Renal pelvis (tissue), 4 donors: ENCODE results near the gene TPM3. TPM values are rescaled to one million over a fixed set of nuclear protein-coding genes. Genes with fewer than 3 reads are reported as not detected.

ENCODE experiments used
- DNase-seq: peaks from one replicate; pipeline ENCODE4 v3.0.0-alpha.2; 2013
- polyA plus RNA-seq, 3 donors: library from polyadenylated mRNA; unstranded; fragments of 120-200 nt; gene quantifications; one replicate each; pipeline ENCODE4 v1.2.1, GENCODE V29; 2013; ENCODE audit not compliant: insufficient read length in 3 of 3

Gene TPM3
- polyA plus RNA-seq, 3 donors, result 266 to 285 (median 281) TPM

GRCh38 chr1:154117642-154118041 lies 74.3 kb downstream of the TPM3 start:
- DNase-seq, result no peak

- no peak for DNase-seq
These were observed 76.7 kb downstream of the TPM3 start for GRCh38 chr1:154115180-154115579.

Other genes with a start within 250 kb of the TPM3 start
- gene DENND4B, start 245.4 kb downstream of the TPM3 start, polyA plus RNA-seq, result 10 to 100 TPM; 36.8 to 50.1 (median 49.5) TPM
- gene CRTC2, start 233.5 kb downstream of the TPM3 start, polyA plus RNA-seq, result 10 to 100 TPM; 40.9 to 57.5 (median 55.0) TPM
- gene SLC39A1, start 228.6 kb downstream of the TPM3 start, polyA plus RNA-seq, result 10 to 100 TPM; 86.3 to 94.0 (median 87.2) TPM
- gene CREB3L4, start 224.2 kb downstream of the TPM3 start, polyA plus RNA-seq, result 10 to 100 TPM; 32.1 to 43.2 (median 42.6) TPM
- gene JTB, start 214.4 kb downstream of the TPM3 start, polyA plus RNA-seq, result 100 to 1,000 TPM; 103 to 125 (median 103) TPM
- gene RAB13, start 205.8 kb downstream of the TPM3 start, polyA plus RNA-seq, result 100 to 1,000 TPM; 153 to 184 (median 182) TPM
- gene RPS27, start 201.3 kb downstream of the TPM3 start, polyA plus RNA-seq, result 1,000 to 10,000 TPM; 2,710 to 3,426 (median 2,811) TPM
- under 1 TPM; 0.06 to 0.30 (median 0.16) TPM for gene NUP210L, start 37.0 kb downstream of the TPM3 start, polyA plus RNA-seq
- not detected for gene CFAP141, start 14.2 kb upstream of the TPM3 start, polyA plus RNA-seq
- 100 to 1,000 TPM; 173 to 201 (median 194) TPM for gene UBAP2L, start 28.9 kb upstream of the TPM3 start, polyA plus RNA-seq
- gene HAX1, start 80.5 kb upstream of the TPM3 start, polyA plus RNA-seq, result 10 to 100 TPM; 87.7 to 88.9 (median 88.2) TPM
- under 1 TPM; 0.09 to 0.21 (median 0.13) TPM for gene AQP10, start 129.0 kb upstream of the TPM3 start, polyA plus RNA-seq
- gene ATP8B2, start 133.4 kb upstream of the TPM3 start, polyA plus RNA-seq, result 10 to 100 TPM; 26.2 to 30.1 (median 27.2) TPM
- 10 to 100 TPM in 1 of 3 donors, 1 to 10 TPM in 2; 5.9 to 11.0 (median 6.4) TPM for gene IL6R, start 213.2 kb upstream of the TPM3 start, polyA plus RNA-seq